OCI-LY7 (cell line): ENCODE data around the gene PRRX2. TPM values are rescaled to one million over a fixed set of nuclear protein-coding genes. Genes with fewer than 3 reads are reported as not detected.

Source experiments
- BruUV-seq: library from RNA; stranded (reverse); fragments of 400-500 nt; replicated peaks from 2 replicates; lab custom pipeline; 2021; lab: Mats Ljungman, UMichigan
- CTCF ChIA-PET: fragments of 300-600 bp; sonication (Branson Sonifier 250); formaldehyde crosslinking; loops from one replicate; lab custom pipeline; 2022; ENCODE audit warnings: antibody characterized with exemption; ENCODE audit not compliant: unreplicated experiment; lab: Charles Lee
- POLR2A ChIA-PET: fragments of 300-600 bp; sonication (Branson Sonifier 250); formaldehyde crosslinking; loops from one replicate; lab custom pipeline; 2022; ENCODE audit warnings: antibody characterized with exemption; lab: Charles Lee
- DNase-seq: peaks from one replicate; pipeline ENCODE4 v3.0.0-alpha.2; 2015; ENCODE audit warnings: low spot score
- H2AFZ ChIP-seq: fragments of 200-600 bp; sonication (generic), shearing (Covaris generic); 2 replicates; pipeline ENCODE4 v1.6.1; 2014; ENCODE audit warnings: mild to moderate bottlenecking, antibody characterized with exemption, low read length, moderate library complexity
- H3K27ac ChIP-seq: fragments of 200-600 bp; sonication (generic); 2 replicates; pipeline ENCODE4 v1.5.1; 2014; ENCODE audit warnings: mixed run types, low read depth, mild to moderate bottlenecking, moderate library complexity, low read length, inconsistent platforms; ENCODE audit not compliant: poor library complexity, severe bottlenecking
- H3K36me3 ChIP-seq: fragments of 200-600 bp; sonication (generic); 2 replicates; pipeline ENCODE4 v1.6.1; 2014; ENCODE audit warnings: mild to moderate bottlenecking, antibody characterized with exemption, low read length, moderate library complexity, mixed read lengths; ENCODE audit not compliant: insufficient read depth
- H3K4me1 ChIP-seq: fragments of 200-600 bp; sonication (generic); 2 replicates; pipeline ENCODE4 v1.5.1; 2014; ENCODE audit warnings: mild to moderate bottlenecking, low read length; ENCODE audit not compliant: insufficient read depth, poor library complexity, severe bottlenecking
- H3K4me2 ChIP-seq: fragments of 200-600 bp; sonication (generic); 2 replicates; pipeline ENCODE4 v1.6.1; 2014; ENCODE audit warnings: mild to moderate bottlenecking, low read length
- H3K4me3 ChIP-seq: fragments of 200-600 bp; sonication (generic); 2 replicates; pipeline ENCODE4 v1.5.1; 2014; ENCODE audit warnings: mild to moderate bottlenecking, low read depth, low read length; ENCODE audit not compliant: poor library complexity, severe bottlenecking
- H3K79me2 ChIP-seq: fragments of 200-600 bp; sonication (generic); 2 replicates; pipeline ENCODE4 v1.6.1; 2016; ENCODE audit warnings: low read depth, mild to moderate bottlenecking, low read length, moderate library complexity, mixed read lengths; ENCODE audit not compliant: insufficient read depth
- H3K9me2 ChIP-seq: fragments of 200-600 bp; sonication (generic); 2 replicates; pipeline ENCODE4 v1.6.1; 2016; ENCODE audit warnings: mild to moderate bottlenecking, low read length, mixed read lengths; ENCODE audit not compliant: insufficient read depth
- H3K9me3 ChIP-seq: fragments of 200-600 bp; sonication (generic); 2 replicates; pipeline ENCODE4 v1.6.1; 2014; ENCODE audit warnings: mild to moderate bottlenecking, mixed run types, low read length, mixed read lengths
- H4K20me1 ChIP-seq: fragments of 200-600 bp; sonication (generic); 2 replicates; pipeline ENCODE4 v1.6.1; 2014; ENCODE audit warnings: mild to moderate bottlenecking, antibody characterized with exemption, low read length, moderate library complexity, mixed read lengths; ENCODE audit not compliant: insufficient read depth
- CTCF ChIP-seq: fragments of 200-600 bp; sonication (generic); conservative IDR thresholded peaks from 2 replicates; pipeline ENCODE4 v1.5.1; 2014; ENCODE audit warnings: mild to moderate bottlenecking, antibody characterized with exemption, low read length, moderate library complexity, mixed read lengths
- EZH2phosphoT487 ChIP-seq: fragments of 200-600 bp; sonication (generic); IDR thresholded peaks from 2 replicates; pipeline ENCODE4 v1.6.1; 2018; ENCODE audit warnings: low read depth, borderline replicate concordance, mild to moderate bottlenecking, mixed run types, antibody characterized with exemption, low read length, moderate library complexity, mixed read lengths
- intact Hi-C: fragments of 100-400 bp; cut with micrococcal nuclease; formaldehyde crosslinking; loops from one replicate; pipeline ENCODE4 v1.10.0; 2022; ENCODE audit not compliant: unreplicated experiment
- total RNA-seq, 2 experiments: library from RNA; depleted of rRNA in 1 of 2; stranded (reverse); fragments of >200 nt in 1 of 2; shearing (Covaris generic) in 1 of 2; gene quantifications; 2 replicates each; pipeline ENCODE4 v1.2.3, GENCODE V29; 2014 to 2022

PRRX2 gene
- total RNA-seq, 2 experiments from 2014 or later, result not detected

GRCh38 chr9:129769669-129770068 is 104.2 kb downstream of the PRRX2 start:
- Histone ChIP-seq H3K4me2 (no peak overlapping the region), H4K20me1 (no peaks in the 10 kb centered on the region; the same call in 1 of the 2 replicates), H3K9me3 (no peaks in the 10 kb centered on the region), H3K9me2 (no peaks in the 10 kb centered on the region), H3K4me1 (no peaks in the 10 kb centered on the region), H3K4me3 (no peak overlapping the region), H3K79me2 (no peaks in the 10 kb centered on the region), H3K36me3 (no peaks in the 10 kb centered on the region), H2AFZ (no peak overlapping the region), H3K27ac (no peak overlapping the region)
- TF ChIP-seq EZH2phosphoT487, result no peak
- TF ChIP-seq CTCF, result no peak
- CTCF ChIA-PET, result interaction anchor here (0.5 kb wide), 1 partner anchor 44 kb away, joined by 5 read pairs; no protein-coding TSS in a partner anchor
- BruUV-seq, result no TSS peak
- POLR2A ChIA-PET, result no interaction called here
- DNase-seq, result no peak
- intact Hi-C loops, result no loop called here

GRCh38 chr9:129770741-129771140 is 105.3 kb downstream of the PRRX2 start:
- intact Hi-C loops, result no loop called here
- Histone ChIP-seq H3K27ac (no peak overlapping the region), H4K20me1 (no peaks in the 10 kb centered on the region; the same call in 1 of the 2 replicates), H3K4me1 (no peaks in the 10 kb centered on the region), H3K9me2 (no peaks in the 10 kb centered on the region), H2AFZ (no peak overlapping the region), H3K4me3 (no peak overlapping the region), H3K36me3 (no peaks in the 10 kb centered on the region), H3K79me2 (no peaks in the 10 kb centered on the region), H3K4me2 (no peak overlapping the region), H3K9me3 (no peaks in the 10 kb centered on the region)
- ChIA-PET CTCF (no interaction called here), POLR2A (interaction anchor here (0.7 kb wide), 1 partner anchor 15 kb away, joined by 3 read pairs; no protein-coding TSS in a partner anchor)
- no TSS peak for BruUV-seq
- no peak for TF ChIP-seq EZH2phosphoT487
- TF ChIP-seq CTCF, result no peak
- DNase-seq, result no peak

Other genes with a start within 250 kb of the PRRX2 start
- gene C9orf50, start 44.5 kb upstream of the PRRX2 start, total RNA-seq (2014; rRNA removed; shearing (Covaris generic)), result not detected in 2 replicates
- gene C9orf50, start 44.5 kb upstream of the PRRX2 start, total RNA-seq (2022), result not detected in 2 replicates
- 46.6 and 51.9 TPM in 2 replicates for gene NTMT1, start 39.5 kb upstream of the PRRX2 start, total RNA-seq (2014; rRNA removed; shearing (Covaris generic))
- 59.8 and 64.2 TPM in 2 replicates for gene NTMT1, start 39.5 kb upstream of the PRRX2 start, total RNA-seq (2022)
- 17.5 and 21.4 TPM in 2 replicates for gene ASB6, start 23.5 kb upstream of the PRRX2 start, total RNA-seq (2014; rRNA removed; shearing (Covaris generic))
- gene ASB6, start 23.5 kb upstream of the PRRX2 start, total RNA-seq (2022), result 18.9 and 19.0 TPM in 2 replicates
- not detected in 2 replicates for gene PTGES, start 87.4 kb downstream of the PRRX2 start, total RNA-seq (2014; rRNA removed; shearing (Covaris generic))
- gene PTGES, start 87.4 kb downstream of the PRRX2 start, total RNA-seq (2022), result not detected in 2 replicates
- 12.0 and 13.3 TPM in 2 replicates for gene TOR1B, start 137.5 kb downstream of the PRRX2 start, total RNA-seq (2014; rRNA removed; shearing (Covaris generic))
- gene TOR1B, start 137.5 kb downstream of the PRRX2 start, total RNA-seq (2022), result 14.9 and 18.4 TPM in 2 replicates
- gene TOR1A, start 158.5 kb downstream of the PRRX2 start, total RNA-seq (2014; rRNA removed; shearing (Covaris generic)), result 32.7 and 34.9 TPM in 2 replicates
- 37.0 and 37.4 TPM in 2 replicates for gene TOR1A, start 158.5 kb downstream of the PRRX2 start, total RNA-seq (2022)
- gene C9orf78, start 169.6 kb downstream of the PRRX2 start, total RNA-seq (2014; rRNA removed; shearing (Covaris generic)), result 49.4 and 57.6 TPM in 2 replicates
- gene C9orf78, start 169.6 kb downstream of the PRRX2 start, total RNA-seq (2022), result 60.6 and 62.4 TPM in 2 replicates
- 14.4 and 15.5 TPM in 2 replicates for gene USP20, start 169.8 kb downstream of the PRRX2 start, total RNA-seq (2014; rRNA removed; shearing (Covaris generic))
- 24.1 and 26.1 TPM in 2 replicates for gene USP20, start 169.8 kb downstream of the PRRX2 start, total RNA-seq (2022)